HG02759 (cell line): ENCODE measurements around the gene SLC26A4.
A peak's percentile ranks its signal among the peaks of the same experiment; 100 is the strongest.

Experiments used
- ATAC-seq: cut with Tn5 transposase; IDR thresholded peaks from one replicate; pipeline ENCODE4 v1.9.1; 2021; ENCODE audit warnings: mild to moderate bottlenecking, moderate library complexity; ENCODE audit not compliant: unreplicated experiment

The SLC26A4 gene

DNA sequence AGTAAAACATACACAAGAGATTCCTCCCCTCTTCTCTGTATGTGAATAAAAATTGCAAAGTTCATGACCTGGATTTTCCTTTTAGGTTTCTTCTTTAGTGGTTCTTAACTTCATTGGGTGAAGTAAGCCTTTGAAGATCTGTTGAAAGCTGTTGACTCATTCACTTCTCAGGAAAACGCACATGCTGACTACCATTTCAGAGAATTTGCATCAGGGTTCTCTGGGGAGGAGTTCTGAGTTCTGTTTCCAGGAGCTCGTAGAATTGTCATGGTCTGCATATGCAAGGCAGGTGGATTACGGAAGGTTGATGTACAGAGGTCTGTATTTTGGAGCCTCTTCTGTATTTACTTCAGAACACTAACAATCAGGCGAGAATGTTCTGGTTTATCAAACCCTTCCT is 962 bp upstream of the SLC26A4 start:
- no peak for ATAC-seq

DNA sequence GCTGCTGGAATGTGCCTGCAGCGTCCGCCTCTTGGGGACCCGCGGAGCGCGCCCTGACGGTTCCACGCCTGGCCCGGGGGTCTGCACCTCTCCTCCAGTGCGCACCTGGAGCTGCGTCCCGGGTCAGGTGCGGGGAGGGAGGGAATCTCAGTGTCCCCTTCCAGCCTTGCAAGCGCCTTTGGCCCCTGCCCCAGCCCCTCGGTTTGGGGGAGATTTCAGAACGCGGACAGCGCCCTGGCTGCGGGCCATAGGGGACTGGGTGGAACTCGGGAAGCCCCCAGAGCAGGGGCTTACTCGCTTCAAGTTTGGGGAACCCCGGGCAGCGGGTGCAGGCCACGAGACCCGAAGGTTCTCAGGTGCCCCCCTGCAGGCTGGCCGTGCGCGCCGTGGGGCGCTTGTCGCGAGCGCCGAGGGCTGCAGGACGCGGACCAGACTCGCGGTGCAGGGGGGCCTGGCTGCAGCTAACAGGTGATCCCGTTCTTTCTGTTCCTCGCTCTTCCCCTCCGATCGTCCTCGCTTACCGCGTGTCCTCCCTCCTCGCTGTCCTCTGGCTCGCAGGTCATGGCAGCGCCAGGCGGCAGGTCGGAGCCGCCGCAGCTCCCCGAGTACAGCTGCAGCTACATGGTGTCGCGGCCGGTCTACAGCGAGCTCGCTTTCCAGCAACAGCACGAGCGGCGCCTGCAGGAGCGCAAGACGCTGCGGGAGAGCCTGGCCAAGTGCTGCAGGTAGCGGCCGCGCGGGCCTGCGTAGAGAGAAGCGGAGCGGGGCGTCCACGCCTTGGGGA is 645 bp downstream of the SLC26A4 start:
- peak; percentile 63 for ATAC-seq

- ATAC-seq: no peak
Observed at GRCh38 chr7:107661865-107662379, 1.3 kb downstream of the SLC26A4 start.

- no peak for ATAC-seq
Observed at GRCh38 chr7:107663196-107663595, 2.6 kb downstream of the SLC26A4 start.

GRCh38 chr7:107666790-107667189 is 6.2 kb downstream of the SLC26A4 start:
- ATAC-seq: no peak

DNA sequence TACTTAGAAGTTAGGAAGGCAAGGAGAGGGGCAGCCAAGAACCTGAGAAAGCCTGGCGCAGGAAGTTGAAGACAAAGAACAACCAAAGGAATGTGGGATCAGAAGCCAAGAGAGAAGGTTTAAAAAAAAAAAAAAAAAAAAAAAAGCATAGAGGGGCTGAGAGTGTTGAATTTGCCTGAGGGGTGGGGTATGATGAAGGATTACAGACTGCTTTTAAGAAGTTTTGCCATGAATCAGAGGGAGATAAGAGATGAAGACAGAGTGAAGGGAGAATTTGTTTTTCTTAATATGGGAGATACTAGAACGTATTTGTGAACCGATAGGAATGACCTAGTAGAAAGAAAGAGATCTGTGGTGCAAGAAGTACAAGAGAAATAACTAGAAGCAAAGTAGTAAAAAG is 6.7 kb downstream of the SLC26A4 start:
- ATAC-seq: no peak

GRCh38 chr7:107668296-107668695 is 7.7 kb downstream of the SLC26A4 start:
- no peak for ATAC-seq

GRCh38 chr7:107672183-107672582 is 11.6 kb downstream of the SLC26A4 start:
- ATAC-seq: no peak

GRCh38 chr7:107676249-107676648 is 15.6 kb downstream of the SLC26A4 start:
- ATAC-seq: no peak

GRCh38 chr7:107678110-107678753 is 17.6 kb downstream of the SLC26A4 start:
- ATAC-seq: peak; percentile 63

DNA sequence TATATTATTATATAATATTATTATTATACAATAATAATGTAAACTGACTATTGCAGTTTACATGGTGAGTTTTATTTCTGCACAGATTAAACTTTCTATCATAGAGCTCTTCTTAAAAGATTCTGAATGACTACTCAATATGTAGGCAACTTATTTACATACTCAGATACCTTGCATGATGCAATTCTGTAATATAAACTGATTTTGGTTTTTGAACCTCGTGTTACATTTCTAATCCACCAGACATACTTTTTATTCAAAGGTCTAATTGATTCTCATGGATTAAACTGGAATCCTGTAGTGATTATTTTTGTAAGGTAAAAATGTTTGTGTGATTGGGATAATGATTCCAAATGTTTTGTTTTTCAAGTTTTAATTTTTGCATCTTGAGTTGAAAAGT is 19.9 kb downstream of the SLC26A4 start:
- no peak for ATAC-seq

DNA sequence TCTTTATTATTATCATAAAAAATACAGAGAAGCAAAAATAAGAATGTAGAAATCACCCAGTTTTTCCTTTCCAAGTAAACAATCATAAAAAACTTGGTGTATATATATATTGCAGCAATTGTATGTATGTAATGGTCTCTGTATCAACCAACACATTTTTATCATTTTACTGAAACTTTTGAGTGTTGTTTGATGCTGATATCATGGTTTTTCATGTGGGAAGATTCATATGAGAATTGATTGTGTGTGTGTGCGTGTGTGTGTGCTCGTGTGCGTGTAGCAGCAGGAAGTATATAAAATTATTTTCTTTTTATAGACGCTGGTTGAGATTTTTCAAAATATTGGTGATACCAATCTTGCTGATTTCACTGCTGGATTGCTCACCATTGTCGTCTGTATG is 22.3 kb downstream of the SLC26A4 start:
- ATAC-seq: no peak

- ATAC-seq: no peak
Observed at GRCh38 chr7:107684287-107684686, 23.7 kb downstream of the SLC26A4 start.

GRCh38 chr7:107684947-107685463 is 24.4 kb downstream of the SLC26A4 start:
- ATAC-seq: no peak

DNA sequence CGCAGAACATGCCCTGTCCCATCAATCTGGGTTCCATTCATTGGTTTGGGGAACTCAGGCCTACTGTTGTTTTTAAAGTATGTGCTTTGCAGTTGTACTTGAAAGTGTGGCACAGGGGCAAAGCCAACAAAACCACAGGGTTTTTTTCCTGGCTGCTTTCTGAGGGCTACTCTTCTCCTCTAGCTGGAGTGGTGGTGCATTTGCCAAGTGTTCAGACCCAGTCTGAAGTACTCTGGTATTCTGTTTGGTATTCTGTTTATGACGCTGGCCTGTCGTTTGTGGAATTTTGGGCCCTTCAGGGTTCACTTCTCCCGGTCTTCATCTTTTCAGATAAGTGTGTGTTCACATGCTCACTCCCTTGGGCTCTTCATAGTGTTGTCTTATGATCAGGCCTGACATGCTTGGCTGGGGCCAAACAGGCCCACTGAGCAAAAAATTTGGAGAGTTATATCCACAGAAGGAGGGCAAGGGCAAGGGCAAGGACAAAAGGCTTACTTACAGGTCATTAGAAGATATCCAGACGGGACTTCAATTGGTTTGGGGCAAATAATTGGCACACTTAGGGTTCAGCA is 26.3 kb downstream of the SLC26A4 start:
- no peak for ATAC-seq

- no peak for ATAC-seq
Observed at GRCh38 chr7:107687656-107688055, 27.0 kb downstream of the SLC26A4 start.

- ATAC-seq: no peak
Observed at GRCh38 chr7:107689553-107689952, 28.9 kb downstream of the SLC26A4 start.

DNA sequence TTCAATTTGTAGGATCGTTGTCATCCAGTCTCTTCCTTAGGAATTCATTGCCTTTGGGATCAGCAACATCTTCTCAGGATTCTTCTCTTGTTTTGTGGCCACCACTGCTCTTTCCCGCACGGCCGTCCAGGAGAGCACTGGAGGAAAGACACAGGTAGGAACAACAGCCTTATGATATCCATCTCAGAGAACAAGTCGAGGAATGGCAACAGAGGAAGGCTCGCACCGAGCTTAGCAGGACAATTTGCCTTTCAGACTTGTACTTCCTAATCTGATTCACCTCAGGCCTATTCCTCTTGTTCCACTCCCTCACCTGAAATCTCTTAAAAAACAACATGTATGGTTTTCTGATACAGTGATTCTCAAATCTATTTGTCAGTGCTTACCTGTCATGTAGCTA is 29.5 kb downstream of the SLC26A4 start:
- ATAC-seq: no peak

DNA sequence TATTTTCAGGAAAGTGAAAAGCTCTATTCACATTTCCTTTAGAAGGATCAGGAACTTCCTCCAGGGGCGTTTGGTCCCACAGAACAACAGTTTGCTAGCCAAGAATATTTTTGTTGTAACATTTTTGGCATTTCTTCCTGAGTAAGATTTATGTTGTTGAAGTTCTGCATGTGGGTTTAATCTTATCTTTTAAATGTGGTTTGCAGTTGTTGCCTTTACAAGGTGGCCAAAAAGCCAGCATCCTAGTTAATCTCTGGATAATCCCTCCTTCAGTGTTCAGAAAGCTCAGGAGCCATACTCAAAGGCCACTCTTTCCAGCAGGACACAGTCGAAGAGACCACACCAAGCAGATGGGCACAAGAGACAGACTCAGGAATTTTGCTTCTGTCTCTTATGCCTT is 30.0 kb downstream of the SLC26A4 start:
- ATAC-seq: no peak

DNA sequence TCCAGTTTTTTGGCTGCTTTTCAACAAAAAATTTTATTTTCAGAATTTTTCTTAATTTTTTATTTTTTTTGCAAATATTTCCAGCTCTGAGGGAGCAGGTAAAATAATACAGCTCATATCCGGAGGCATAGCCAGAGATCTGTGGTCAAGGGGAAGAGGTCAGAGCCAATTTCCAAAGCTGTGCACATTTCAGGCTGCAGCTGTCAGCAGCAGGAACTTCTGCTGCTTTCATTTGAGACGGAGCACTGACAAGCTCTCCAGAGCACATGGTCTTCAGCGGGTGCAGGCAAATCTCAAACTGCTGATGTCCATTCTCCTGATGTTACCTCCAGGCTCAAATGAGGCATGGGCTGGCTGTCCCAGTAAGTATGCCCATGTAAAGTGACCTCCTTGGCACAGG is 31.1 kb downstream of the SLC26A4 start:
- no peak for ATAC-seq

- no peak for ATAC-seq
Observed at GRCh38 chr7:107692501-107692900, 31.9 kb downstream of the SLC26A4 start.

DNA sequence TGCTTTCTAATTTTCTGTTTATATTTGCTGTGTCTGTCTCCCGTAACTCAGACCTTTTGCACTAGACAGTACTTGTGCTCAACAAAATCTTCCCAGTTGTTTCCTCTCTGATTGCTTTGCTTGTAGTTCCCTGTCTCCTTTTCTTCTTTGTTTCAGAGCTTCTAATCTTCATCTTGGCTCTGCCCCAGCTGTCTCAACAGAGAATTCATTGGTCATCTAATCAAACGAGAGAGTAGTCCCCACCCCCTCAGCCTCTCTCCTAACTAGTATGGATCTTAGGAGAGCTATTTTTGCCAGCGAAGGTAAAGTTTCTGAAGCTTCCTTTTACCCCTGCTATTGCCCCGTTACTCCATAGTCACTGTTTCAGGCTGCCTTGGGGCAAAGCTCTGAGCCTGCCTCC is 32.8 kb downstream of the SLC26A4 start:
- ATAC-seq: no peak
